ENCODE measurements around the gene ATP1B4.

ATP1B4 gene

GRCh38 chrX:120408168-120408567 lies 46.3 kb downstream of the ATP1B4 start:
- no peak for TF ChIP-seq GATA3 (IDR thresholded peaks at IDR 0.05; ENCODE audit: low read depth, low read length)
- TF ChIP-seq GATA2 (IDR thresholded peaks at IDR 0.05; ENCODE audit: low read depth, low read length) = no peak

GRCh38 chrX:120419463-120419862 lies 57.6 kb downstream of the ATP1B4 start:
- TF ChIP-seq GATA2 (IDR thresholded peaks at IDR 0.05; ENCODE audit: low read depth, low read length) (no peak), GATA3 (IDR thresholded peaks at IDR 0.05; ENCODE audit: low read depth, low read length) (no peak)

GRCh38 chrX:120426599-120426998 lies 64.7 kb downstream of the ATP1B4 start:
- TF ChIP-seq GATA2 (IDR thresholded peaks at IDR 0.05; ENCODE audit: low read depth, low read length) (no peak), GATA3 (IDR thresholded peaks at IDR 0.05; ENCODE audit: low read depth, low read length) (no peak)

- TF ChIP-seq GATA2 (IDR thresholded peaks at IDR 0.05; ENCODE audit: low read depth, low read length) (no peak), GATA3 (IDR thresholded peaks at IDR 0.05; ENCODE audit: low read depth, low read length) (no peak)
These were observed 66.4 kb downstream of the ATP1B4 start for GRCh38 chrX:120428309-120428708.

GRCh38 chrX:120429776-120430540 lies 68.1 kb downstream of the ATP1B4 start:
- TF ChIP-seq GATA3 (IDR thresholded peaks at IDR 0.05; ENCODE audit: low read depth, low read length) (no peak), GATA2 (IDR thresholded peaks at IDR 0.05; ENCODE audit: low read depth, low read length) (no peak)
